CD4-positive, CD25-positive, alpha-beta regulatory T cell (primary cell): ENCODE results near the gene KCNK15. TPM values are rescaled to one million over a fixed set of nuclear protein-coding genes. Genes with fewer than 3 reads are reported as not detected.

ENCODE experiments used
- ATAC-seq, 2 donors: fragments of 150-1000 bp; cut with Tn5 transposase; one replicate each; pipeline ENCODE4 v1.10.0; 2021; ENCODE audit warnings: low read depth in 2 of 2, moderate number of reproducible peaks in 2 of 2, moderate library complexity in 1 of 2
- DNase-seq, 3 donors: peaks; one replicate each; pipeline versions ENCODE4 v3.0.0 to v3.0.0-alpha.2; 2012 to 2022; ENCODE audit warnings: mixed read lengths in 1 of 3
- H3K27ac ChIP-seq: one replicate; pipeline ENCODE4 v1.7.0; 2013; ENCODE audit warnings: mild to moderate bottlenecking, low read length; ENCODE audit not compliant: insufficient read depth, poor library complexity, severe bottlenecking
- H3K27me3 ChIP-seq: one replicate; pipeline ENCODE4 v1.7.0; 2013; ENCODE audit warnings: low read length; ENCODE audit not compliant: control insufficient read depth, insufficient read depth
- H3K36me3 ChIP-seq: one replicate; pipeline ENCODE4 v1.7.0; 2013; ENCODE audit warnings: mild to moderate bottlenecking, low read length, moderate library complexity; ENCODE audit not compliant: control insufficient read depth, insufficient read depth
- H3K4me1 ChIP-seq: 2 replicates; pipeline ENCODE4 v1.7.0; 2013; ENCODE audit warnings: mild to moderate bottlenecking, low read length; ENCODE audit not compliant: insufficient read depth, control insufficient read depth, poor library complexity, severe bottlenecking
- H3K4me3 ChIP-seq: one replicate; pipeline ENCODE4 v1.7.0; 2013; ENCODE audit warnings: low read depth, mild to moderate bottlenecking, low read length, moderate library complexity
- H3K9me3 ChIP-seq, 2 experiments: 1 replicate in 1 of 2; 2 replicates in 1 of 2; pipeline ENCODE4 v1.7.0; 2013; ENCODE audit warnings: low read length in 2 of 2, mild to moderate bottlenecking in 1 of 2, moderate library complexity in 1 of 2; ENCODE audit not compliant: control insufficient read depth in 2 of 2
- H3K27ac Mint-ChIP-seq, 3 donors: one replicate each; pipeline ENCODE4 v1.8.0; 2020 to 2022; ENCODE audit warnings: mild to moderate bottlenecking in 3 of 3, mixed read lengths in 3 of 3, moderate library complexity in 2 of 3
- H3K27me3 Mint-ChIP-seq: one replicate; pipeline ENCODE4 v1.8.0; 2022; ENCODE audit warnings: mild to moderate bottlenecking, mixed read lengths
- H3K36me3 Mint-ChIP-seq: one replicate; pipeline ENCODE4 v1.8.0; 2020; ENCODE audit warnings: mixed read lengths
- H3K4me1 Mint-ChIP-seq, 4 donors: one replicate each; pipeline ENCODE4 v1.8.0; 2020 to 2022; ENCODE audit warnings: mixed read lengths in 4 of 4, mild to moderate bottlenecking in 1 of 4
- H3K4me3 Mint-ChIP-seq, 4 donors: one replicate each; pipeline ENCODE4 v1.8.0; 2020 to 2022; ENCODE audit warnings: mild to moderate bottlenecking in 4 of 4, mixed read lengths in 4 of 4, moderate library complexity in 3 of 4
- H3K9me3 Mint-ChIP-seq, 7 donors: one replicate each; pipeline ENCODE4 v1.8.0; 2020 to 2022; ENCODE audit warnings: mixed read lengths in 7 of 7, mild to moderate bottlenecking in 3 of 7, moderate library complexity in 2 of 7
- polyA plus RNA-seq, 4 donors: library from polyadenylated mRNA; unstranded; fragments of 300-500 nt; fragmentation: Illumina TruSeq; gene quantifications; one replicate each; pipeline ENCODE4 v1.2.3, GENCODE V29; 2021
- total RNA-seq: library from RNA; stranded (reverse); gene quantifications from one replicate; pipeline ENCODE4 v1.2.3, GENCODE V29; 2022

Gene KCNK15
- total and polyA plus RNA-seq, 5 donors from 2014 or later: not detected

DNA sequence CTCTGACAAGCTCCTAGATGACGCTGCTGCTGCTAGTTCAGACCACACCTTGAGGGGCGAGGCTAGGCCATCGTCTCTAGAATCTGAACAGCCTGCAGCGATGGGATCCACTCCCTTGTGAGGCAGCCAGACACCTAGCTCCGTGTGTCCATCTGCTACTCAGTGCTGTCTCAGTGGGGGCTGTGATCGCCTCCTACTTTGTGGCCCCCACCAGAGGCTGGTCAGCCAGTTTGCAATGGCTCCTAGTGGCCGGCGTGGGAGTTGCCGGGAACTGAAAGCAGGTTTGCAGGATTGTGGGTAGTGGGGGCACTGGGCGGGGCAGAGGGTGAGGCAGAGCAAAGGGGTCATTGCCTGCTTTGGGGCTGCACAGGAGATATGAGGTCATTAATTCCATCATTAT, 27.7 kb upstream of the KCNK15 start:
- H3K36me3 Mint-ChIP-seq: no peaks in the 10 kb centered on the region
- H3K4me1 ChIP-seq: no peaks in the 10 kb centered on the region
- peaks cover 0 to 6% (median 0%) of the 10 kb centered on the region in 4 donors for H3K4me1 Mint-ChIP-seq
- H3K4me3 Mint-ChIP-seq: no peak overlapping the region
- no peaks in the 10 kb centered on the region for H3K9me3 Mint-ChIP-seq
- no peak overlapping the region for H3K27ac ChIP-seq
- H3K36me3 ChIP-seq: no peaks in the 10 kb centered on the region
- no peak overlapping the region for H3K4me3 ChIP-seq
- DNase-seq (no peak), ATAC-seq (no peak)
- H3K9me3 ChIP-seq: no peaks in the 10 kb centered on the region
- H3K27me3 ChIP-seq: no peaks in the 10 kb centered on the region
- peaks cover 13% of the 10 kb centered on the region for H3K27me3 Mint-ChIP-seq
- no peak overlapping the region for H3K27ac Mint-ChIP-seq

DNA sequence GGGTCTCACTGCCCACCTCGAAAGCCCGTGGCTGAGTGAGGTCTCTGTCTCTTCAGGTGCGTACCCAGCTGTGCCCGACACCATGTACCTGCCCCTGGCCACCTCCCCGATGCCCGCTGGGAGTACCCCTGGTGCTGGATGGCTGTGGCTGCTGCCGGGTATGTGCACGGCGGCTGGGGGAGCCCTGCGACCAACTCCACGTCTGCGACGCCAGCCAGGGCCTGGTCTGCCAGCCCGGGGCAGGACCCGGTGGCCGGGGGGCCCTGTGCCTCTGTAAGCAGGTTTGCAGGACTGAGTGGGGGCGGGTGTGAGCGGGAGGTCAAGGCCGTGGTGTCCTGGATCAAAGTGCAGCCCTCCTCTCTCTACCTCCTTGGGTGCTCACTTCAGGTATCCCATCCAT, 25.8 kb upstream of the KCNK15 start:
- ATAC-seq: no peak
- Mint-ChIP-seq H3K36me3 (no peaks in the 10 kb centered on the region), H3K27me3 (peaks cover 13% of the 10 kb centered on the region), H3K4me1 (no peaks in the 10 kb centered on the region), H3K27ac (no peak overlapping the region), H3K4me3 (no peak overlapping the region), H3K9me3 (no peaks in the 10 kb centered on the region)
- Histone ChIP-seq H3K4me3 (no peak overlapping the region), H3K36me3 (no peaks in the 10 kb centered on the region), H3K27me3 (no peaks in the 10 kb centered on the region), H3K4me1 (no peaks in the 10 kb centered on the region), H3K27ac (no peak overlapping the region), H3K9me3 (no peaks in the 10 kb centered on the region)
- DNase-seq: no peak

DNA sequence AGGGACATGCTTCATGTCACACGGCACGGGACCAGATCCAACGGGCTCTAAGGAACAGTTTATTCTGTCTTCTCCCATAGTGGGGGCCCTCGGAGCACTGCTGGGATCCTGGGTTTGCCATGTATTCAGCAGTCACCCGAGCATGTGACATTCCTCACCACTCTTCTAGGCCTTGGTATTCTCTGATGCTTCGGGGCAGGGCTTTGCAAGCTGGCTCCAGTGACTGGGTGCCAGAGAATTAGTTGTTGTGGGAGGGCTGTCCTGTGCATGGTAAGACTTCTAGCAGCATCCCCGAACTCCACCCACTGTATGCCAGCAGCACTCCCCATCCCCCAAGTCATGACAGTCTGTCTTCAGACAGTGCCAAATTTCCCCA, 25.1 kb upstream of the KCNK15 start:
- Histone ChIP-seq H3K4me3 (no peak overlapping the region), H3K27ac (no peak overlapping the region), H3K4me1 (no peaks in the 10 kb centered on the region), H3K36me3 (no peaks in the 10 kb centered on the region), H3K27me3 (no peaks in the 10 kb centered on the region), H3K9me3 (no peaks in the 10 kb centered on the region)
- DNase-seq (no peak), ATAC-seq (no peak)
- Mint-ChIP-seq H3K4me1 (no peaks in the 10 kb centered on the region), H3K27me3 (peaks cover 13% of the 10 kb centered on the region), H3K4me3 (no peak overlapping the region), H3K9me3 (peaks cover 0 to 2% (median 0%) of the 10 kb centered on the region in 7 donors), H3K27ac (no peak overlapping the region), H3K36me3 (no peaks in the 10 kb centered on the region)

DNA sequence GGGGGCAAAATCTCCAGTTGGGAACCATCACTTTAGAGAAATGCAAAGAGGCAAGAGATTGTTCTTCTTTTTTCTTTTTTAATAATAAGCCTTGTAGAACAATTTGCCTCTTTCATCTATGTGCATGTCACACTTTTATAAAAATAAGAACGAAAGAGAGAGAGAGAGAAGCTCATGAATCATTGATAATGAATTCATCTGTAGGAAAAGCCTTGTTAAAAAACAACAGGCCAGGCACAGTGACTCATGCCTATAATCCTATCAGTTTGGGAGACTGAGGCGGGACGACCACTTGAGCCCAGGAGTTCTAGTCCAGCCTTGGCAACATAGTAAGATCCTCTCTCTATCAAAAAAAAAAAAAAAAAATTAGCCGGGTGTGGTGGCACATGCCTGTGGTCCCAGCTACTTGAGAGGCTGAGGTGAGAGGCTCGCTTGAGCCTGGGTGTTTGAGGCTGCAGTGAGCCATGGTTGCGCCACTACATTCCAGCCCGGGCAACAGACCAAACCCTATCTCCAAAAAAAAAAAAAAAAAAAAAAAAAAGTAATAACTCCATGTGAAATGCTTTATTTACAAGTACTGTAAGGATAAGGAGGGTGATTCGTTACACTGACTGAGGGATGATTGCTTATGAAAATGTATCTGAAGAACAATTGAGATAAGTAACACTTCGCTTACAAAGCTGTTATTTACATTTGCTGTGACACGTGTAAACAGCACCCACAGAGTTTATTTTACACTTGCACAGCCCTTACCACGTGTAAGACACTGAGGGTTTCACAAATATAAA, 24.5 kb upstream of the KCNK15 start:
- no peak overlapping the region for H3K27ac ChIP-seq
- no peaks in the 10 kb centered on the region for H3K36me3 ChIP-seq
- ATAC-seq (no peak), DNase-seq (no peak)
- no peaks in the 10 kb centered on the region for H3K4me1 ChIP-seq
- no peaks in the 10 kb centered on the region for H3K4me1 Mint-ChIP-seq
- H3K9me3 ChIP-seq: no peaks in the 10 kb centered on the region
- no peak overlapping the region for H3K4me3 ChIP-seq
- H3K27ac Mint-ChIP-seq: no peak overlapping the region
- no peaks in the 10 kb centered on the region for H3K27me3 ChIP-seq
- H3K4me3 Mint-ChIP-seq: no peak overlapping the region
- H3K9me3 Mint-ChIP-seq: peaks cover 0 to 2% (median 0%) of the 10 kb centered on the region in 7 donors
- H3K36me3 Mint-ChIP-seq: no peaks in the 10 kb centered on the region
- H3K27me3 Mint-ChIP-seq: peaks cover 13% of the 10 kb centered on the region

DNA sequence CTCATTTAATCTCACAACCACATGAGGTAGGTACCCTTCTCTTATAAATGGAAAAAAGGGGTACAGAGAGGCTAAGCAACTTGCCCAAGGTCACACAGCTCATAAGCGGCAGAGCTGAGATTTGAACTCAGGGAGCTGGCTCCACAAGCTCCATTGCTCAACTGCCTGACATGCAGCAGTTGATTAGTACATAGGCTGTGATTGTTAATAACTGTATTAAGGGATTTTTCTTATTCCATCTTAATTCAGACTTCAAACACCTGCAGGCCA, 23.9 kb upstream of the KCNK15 start:
- Histone ChIP-seq H3K27me3 (no peaks in the 10 kb centered on the region), H3K36me3 (no peaks in the 10 kb centered on the region), H3K9me3 (no peaks in the 10 kb centered on the region), H3K4me1 (no peaks in the 10 kb centered on the region), H3K4me3 (no peak overlapping the region), H3K27ac (no peak overlapping the region)
- DNase-seq (no peak), ATAC-seq (no peak)
- H3K27me3 Mint-ChIP-seq: peaks cover 13% of the 10 kb centered on the region
- H3K4me1 Mint-ChIP-seq: no peaks in the 10 kb centered on the region
- peaks cover 0 to 2% (median 0%) of the 10 kb centered on the region in 7 donors for H3K9me3 Mint-ChIP-seq
- no peak overlapping the region for H3K4me3 Mint-ChIP-seq
- H3K27ac Mint-ChIP-seq: no peak overlapping the region
- H3K36me3 Mint-ChIP-seq: no peaks in the 10 kb centered on the region

DNA sequence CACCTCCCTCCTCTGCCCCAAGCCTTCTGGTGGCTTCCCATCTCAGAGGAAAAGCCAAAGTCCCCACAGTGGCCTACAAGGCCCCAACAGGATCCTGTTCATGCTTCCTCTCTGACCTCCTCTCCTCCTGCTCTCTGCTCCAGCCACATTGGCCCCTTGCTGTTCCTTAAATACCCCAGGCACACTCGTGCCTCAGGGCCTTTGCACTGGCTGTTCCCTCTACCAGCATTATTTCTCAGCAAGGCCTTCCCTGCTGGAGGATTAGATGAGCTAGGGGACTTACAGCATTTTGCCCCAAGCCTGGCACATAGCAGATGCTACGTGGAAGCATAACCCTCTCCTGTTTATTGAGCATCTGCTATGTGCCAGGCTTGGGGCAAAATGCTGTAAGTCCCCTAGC, 22.7 kb upstream of the KCNK15 start:
- Histone ChIP-seq H3K4me1 (no peaks in the 10 kb centered on the region), H3K9me3 (no peaks in the 10 kb centered on the region), H3K27ac (no peak overlapping the region), H3K4me3 (no peak overlapping the region), H3K36me3 (no peaks in the 10 kb centered on the region), H3K27me3 (no peaks in the 10 kb centered on the region)
- Mint-ChIP-seq H3K27ac (no peak overlapping the region), H3K36me3 (no peaks in the 10 kb centered on the region), H3K4me3 (no peak overlapping the region), H3K9me3 (peaks cover 0 to 2% (median 0%) of the 10 kb centered on the region in 7 donors), H3K4me1 (no peaks in the 10 kb centered on the region), H3K27me3 (peaks cover 17% of the 10 kb centered on the region)
- DNase-seq (no peak), ATAC-seq (no peak)

DNA sequence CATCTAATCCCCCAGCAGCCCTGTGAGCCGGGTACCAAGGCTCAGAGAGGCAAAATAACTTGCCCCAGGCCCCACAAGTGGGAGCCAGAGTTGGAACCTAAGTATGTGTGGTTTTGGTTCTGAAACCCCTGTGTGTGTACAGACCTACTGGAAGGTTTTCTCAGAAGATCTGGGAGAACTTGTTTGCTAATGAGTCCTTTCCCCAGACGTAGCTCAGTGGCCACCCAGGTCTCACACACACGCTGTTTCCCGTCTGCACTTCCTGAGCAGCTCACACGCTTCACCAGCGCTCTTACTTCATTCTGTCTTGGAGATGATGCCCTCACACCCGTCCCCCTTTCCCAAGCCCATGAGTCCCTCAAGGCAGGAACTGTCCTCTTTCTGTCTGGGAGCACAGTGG, 22.3 kb upstream of the KCNK15 start:
- no peaks in the 10 kb centered on the region for H3K4me1 Mint-ChIP-seq
- peaks cover 0 to 2% (median 0%) of the 10 kb centered on the region in 7 donors for H3K9me3 Mint-ChIP-seq
- no peaks in the 10 kb centered on the region for H3K36me3 Mint-ChIP-seq
- H3K4me1 ChIP-seq: no peaks in the 10 kb centered on the region
- H3K27me3 ChIP-seq: no peaks in the 10 kb centered on the region
- DNase-seq (no peak), ATAC-seq (no peak)
- no peak overlapping the region for H3K4me3 Mint-ChIP-seq
- no peaks in the 10 kb centered on the region for H3K36me3 ChIP-seq
- peaks cover 17% of the 10 kb centered on the region for H3K27me3 Mint-ChIP-seq
- H3K9me3 ChIP-seq: no peaks in the 10 kb centered on the region
- no peak overlapping the region for H3K4me3 ChIP-seq
- no peak overlapping the region for H3K27ac ChIP-seq
- no peak overlapping the region for H3K27ac Mint-ChIP-seq

DNA sequence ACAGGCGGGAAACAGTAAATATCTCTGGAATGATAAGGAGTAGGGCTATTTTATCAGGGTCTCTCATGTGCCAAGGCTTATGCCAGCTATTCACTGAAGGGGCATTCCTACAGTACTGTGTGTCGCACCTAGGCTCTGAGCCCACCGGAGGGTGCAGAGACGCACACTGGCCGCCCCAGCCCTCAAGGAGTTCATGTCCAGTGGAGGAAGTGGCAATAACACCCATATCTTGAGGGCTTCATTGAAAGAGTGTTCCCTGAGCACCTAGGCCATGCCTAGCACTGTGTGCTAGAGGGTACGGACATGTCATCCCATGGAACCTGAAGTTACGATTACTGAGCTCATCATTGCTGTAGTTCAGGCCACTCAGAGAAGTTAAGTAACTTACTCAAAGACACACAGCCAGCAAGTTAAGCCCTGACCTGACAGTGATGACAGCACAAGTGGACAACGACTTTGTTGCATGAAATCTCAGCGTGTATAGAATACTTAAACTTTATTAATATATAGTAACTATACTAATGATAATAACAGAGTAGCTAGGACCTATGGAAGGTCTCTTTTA, 21.8 kb upstream of the KCNK15 start:
- DNase-seq (no peak), ATAC-seq (no peak)
- Histone ChIP-seq H3K4me1 (no peaks in the 10 kb centered on the region), H3K9me3 (no peaks in the 10 kb centered on the region), H3K27me3 (no peaks in the 10 kb centered on the region), H3K36me3 (no peaks in the 10 kb centered on the region), H3K4me3 (no peak overlapping the region), H3K27ac (no peak overlapping the region)
- Mint-ChIP-seq H3K4me1 (no peaks in the 10 kb centered on the region), H3K36me3 (no peaks in the 10 kb centered on the region), H3K4me3 (no peak overlapping the region), H3K9me3 (peaks cover 0 to 2% (median 0%) of the 10 kb centered on the region in 7 donors), H3K27me3 (peaks cover 17% of the 10 kb centered on the region), H3K27ac (no peak overlapping the region)
